ENCODE results near the gene AADAT.
"Not testable (repeated sequence)": the region's sequence is repeated elsewhere in the genome, so short reads cannot be mapped to it uniquely, and the experiment has no call there.

Gene AADAT

DNA sequence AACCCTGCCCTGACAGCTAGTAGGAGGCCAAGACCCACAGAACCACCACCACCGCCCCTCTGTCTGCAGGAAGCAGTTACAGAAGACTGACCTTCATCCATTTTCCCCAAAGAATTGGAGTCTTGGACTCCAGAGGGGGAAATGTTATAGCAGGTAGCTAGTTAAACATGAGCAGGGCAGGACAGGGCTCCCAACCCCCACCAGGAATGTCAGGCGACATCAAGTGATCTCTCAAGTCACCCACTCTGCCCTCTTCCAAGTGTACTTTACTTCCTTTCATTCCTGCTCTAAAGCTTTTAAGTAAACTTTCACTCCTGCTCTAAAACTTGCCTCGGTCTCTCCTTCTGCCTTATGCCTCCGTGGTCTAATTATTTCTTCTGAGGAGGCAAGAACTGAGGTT, 17.1 kb upstream of the AADAT start:
- no peak overlapping the region for H3K4me3 ChIP-seq (ENCODE audit: low read depth, low read length)
- TF ChIP-seq, protein P1, sequence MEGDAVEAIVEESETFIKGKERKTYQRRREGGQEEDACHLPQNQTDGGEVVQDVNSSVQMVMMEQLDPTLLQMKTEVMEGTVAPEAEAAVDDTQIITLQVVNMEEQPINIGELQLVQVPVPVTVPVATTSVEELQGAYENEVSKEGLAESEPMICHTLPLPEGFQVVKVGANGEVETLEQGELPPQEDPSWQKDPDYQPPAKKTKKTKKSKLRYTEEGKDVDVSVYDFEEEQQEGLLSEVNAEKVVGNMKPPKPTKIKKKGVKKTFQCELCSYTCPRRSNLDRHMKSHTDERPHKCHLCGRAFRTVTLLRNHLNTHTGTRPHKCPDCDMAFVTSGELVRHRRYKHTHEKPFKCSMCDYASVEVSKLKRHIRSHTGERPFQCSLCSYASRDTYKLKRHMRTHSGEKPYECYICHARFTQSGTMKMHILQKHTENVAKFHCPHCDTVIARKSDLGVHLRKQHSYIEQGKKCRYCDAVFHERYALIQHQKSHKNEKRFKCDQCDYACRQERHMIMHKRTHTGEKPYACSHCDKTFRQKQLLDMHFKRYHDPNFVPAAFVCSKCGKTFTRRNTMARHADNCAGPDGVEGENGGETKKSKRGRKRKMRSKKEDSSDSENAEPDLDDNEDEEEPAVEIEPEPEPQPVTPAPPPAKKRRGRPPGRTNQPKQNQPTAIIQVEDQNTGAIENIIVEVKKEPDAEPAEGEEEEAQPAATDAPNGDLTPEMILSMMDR (IDR thresholded peaks at IDR 0.05; ENCODE audit: low read depth, low read length) = no peak

DNA sequence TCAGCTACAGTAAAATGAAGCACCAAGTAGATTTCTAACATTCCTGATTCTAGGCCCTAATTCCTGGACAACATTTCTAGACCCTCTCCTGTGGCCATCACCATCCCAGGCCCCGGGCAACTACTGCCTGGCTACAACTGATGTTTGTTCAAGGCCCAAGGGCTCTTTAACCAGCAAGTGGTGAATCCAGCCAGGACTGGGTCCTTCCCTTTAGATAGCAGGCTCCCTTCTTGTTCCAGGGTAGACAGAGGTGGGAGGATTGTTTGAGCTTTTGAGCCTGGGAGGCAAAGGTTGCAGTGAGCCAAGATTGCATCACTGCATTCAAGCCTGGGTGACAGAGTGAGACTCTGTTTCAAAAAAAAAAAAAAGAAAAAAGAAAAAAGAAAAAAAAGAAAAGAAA, 12.7 kb upstream of the AADAT start:
- TF ChIP-seq, protein P1 (IDR thresholded peaks at IDR 0.05; ENCODE audit: low read depth, low read length) = no peak
- no peak overlapping the region for H3K4me3 ChIP-seq (ENCODE audit: low read depth, low read length)

DNA sequence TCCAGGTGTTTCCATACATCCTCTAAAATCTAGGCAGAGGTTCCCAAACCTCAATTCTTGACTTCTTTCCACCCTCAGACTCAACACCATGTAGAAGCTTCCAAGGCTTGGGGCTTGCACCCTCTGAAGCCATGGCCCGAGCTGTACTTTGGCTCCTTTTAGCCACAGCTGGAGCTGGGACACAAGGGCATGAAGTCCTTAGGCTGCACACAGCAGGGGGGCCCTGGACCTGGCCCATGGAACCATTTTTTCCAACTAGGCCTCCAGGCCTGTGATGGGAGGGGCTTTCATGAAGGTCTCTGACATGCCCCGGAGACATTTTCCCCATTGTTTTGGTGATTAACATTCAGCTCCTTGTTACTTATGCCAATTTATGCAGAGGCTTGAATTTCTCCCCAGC, 8.4 kb upstream of the AADAT start:
- H3K4me3 ChIP-seq (ENCODE audit: low read depth, low read length) = not testable (repeated sequence)

DNA sequence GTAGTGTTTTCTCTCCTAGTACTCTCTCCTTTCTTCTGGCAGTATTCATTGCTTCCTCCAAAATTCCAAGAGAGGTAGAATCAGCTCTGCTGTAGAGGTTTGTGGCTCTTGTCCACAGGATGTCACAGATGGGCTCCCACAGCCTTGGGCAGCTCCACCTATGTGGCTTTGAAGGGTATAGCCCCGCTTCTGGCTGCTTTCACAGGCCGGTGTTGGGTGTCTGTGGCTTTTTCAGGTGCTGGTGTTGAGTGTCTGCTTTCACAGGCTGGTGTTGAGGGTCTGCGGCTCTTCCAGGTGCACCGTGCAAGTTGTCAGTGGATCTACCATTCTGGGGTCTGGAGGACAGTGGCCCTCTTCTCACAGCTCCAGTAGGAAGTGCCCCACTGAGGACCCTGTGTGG, 7.9 kb upstream of the AADAT start:
- H3K4me3 ChIP-seq (ENCODE audit: low read depth, low read length) = no peak overlapping the region
- TF ChIP-seq, protein P1 (IDR thresholded peaks at IDR 0.05; ENCODE audit: low read depth, low read length) = no peak

DNA sequence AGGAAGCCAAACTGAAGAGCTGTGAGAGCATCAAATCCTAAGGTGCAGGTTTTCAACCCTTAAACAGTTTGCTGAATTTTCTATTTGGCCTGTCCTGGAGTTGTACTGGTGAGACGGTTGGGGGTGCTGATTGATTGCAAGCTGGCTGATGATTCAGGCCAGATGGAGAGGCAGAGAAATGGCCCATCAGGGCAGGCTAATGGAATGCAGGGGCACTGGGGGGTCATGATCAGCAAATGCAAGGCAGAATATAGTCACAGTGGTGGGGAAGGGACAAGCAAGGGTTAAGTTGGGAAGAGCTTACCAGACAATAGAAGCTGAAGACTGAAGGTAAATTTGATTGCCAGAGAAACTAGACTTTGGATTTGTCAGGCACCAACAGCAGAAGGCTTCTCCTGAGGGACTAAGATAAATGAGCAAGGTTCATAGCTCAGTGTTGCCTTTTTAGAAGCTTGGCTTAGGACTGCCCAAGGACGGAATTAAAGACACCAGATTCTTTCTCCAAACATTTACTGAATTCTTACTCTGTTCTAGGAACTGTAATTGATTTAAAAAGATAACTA, 4.3 kb upstream of the AADAT start:
- no peak overlapping the region for H3K4me3 ChIP-seq (ENCODE audit: low read depth, low read length)
- TF ChIP-seq, protein P1 (IDR thresholded peaks at IDR 0.05; ENCODE audit: low read depth, low read length) = no peak

DNA sequence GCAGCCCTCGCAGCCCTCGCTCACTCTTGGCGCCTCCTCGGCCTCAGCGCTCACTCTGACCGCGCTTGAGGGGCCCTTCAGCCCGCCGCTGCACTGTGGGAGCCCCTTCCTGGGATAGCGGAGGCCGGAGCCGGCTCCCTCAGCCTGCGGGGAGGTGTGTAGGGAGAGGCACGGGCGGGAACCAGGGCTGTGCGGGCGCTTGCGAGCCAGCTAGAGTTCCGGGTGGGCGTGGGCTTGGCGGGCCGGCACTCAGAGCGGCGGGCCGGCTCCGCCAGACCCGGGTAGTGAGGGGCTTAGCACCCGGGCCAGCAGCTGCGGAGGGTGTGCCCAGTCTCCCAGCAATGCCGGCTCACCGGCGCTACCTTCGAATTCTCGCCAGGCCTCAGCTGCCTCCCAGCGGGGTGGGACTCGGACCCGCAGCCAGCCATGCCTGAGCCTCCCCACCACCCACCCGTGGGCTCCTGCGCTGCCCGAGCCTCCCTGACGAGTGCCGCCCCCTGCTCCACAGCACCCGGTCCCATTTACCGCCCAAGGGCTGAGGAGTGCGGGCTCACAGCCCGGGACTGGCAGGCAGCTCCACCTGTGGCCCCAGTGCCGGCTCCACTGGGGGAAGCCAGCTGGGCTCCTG, 1.4 kb upstream of the AADAT start:
- TF ChIP-seq, protein P1 (IDR thresholded peaks at IDR 0.05; ENCODE audit: low read depth, low read length) = no peak
- no peak overlapping the region for H3K4me3 ChIP-seq (ENCODE audit: low read depth, low read length)

DNA sequence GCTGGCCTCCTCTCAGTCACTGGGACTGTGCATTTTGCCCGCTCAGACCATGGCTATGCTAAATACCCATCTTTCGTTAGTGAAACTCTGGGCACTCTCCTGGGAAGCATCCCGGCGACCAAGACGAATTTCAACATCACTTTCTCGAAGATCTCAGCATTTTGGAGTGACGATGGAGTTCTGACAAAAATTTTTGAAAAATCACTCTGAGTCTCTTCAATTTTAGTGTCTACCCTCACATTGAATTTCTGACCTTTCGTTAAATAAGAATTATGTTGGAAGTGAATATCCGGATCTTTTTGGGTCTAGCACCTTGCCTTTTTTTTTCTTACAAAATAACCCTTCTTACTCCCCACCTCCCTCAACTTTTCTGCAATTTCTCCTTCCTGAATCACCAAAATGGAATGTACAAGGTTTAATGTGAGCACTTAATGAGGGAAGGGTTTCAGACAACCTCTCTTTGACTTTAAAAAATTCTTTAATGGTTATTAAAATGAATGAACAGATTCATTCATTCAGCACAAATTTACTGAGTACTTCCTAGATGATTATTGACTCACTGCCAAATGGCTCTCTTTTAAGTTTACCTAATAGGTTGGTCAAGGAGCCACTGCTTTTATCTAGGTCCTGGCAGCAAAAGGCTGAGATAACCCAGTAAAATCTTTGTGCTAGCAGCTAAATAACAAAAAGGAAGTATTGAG, 746 bp upstream of the AADAT start:
- H3K4me3 ChIP-seq (ENCODE audit: low read depth, low read length) = peak overlapping the region; percentile 75

More for the DNA sequence above, 746 bp upstream of the AADAT start:
- TF ChIP-seq, protein P1 (IDR thresholded peaks at IDR 0.05; ENCODE audit: low read depth, low read length) = no peak

All from WI38 (cell line).